Measurements from ENCODE around the gene RFX4. TPM values are rescaled to one million over a fixed set of nuclear protein-coding genes. Genes with fewer than 3 reads are reported as not detected.

Gene RFX4
- total RNA-seq, 4 donors from 2014 or later: not detected

DNA sequence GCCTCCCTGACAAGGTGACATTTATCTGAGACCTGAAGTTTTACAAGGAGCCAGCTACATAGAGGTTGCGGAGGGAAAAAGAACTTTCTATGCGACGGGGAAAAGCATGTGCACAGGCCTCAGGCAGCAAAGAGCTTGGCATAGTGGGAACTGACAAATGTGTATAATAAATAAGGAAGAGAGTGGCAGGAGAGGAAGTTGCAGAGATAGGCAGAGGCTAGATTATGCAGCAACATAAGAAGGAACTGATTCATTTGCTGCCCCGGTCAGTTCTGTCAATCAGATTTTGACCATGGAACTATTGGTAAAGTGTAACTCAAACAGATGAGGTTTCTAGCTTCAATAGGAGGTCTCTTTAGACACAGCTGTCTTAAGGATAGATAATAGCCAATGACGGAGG lies 158.0 kb downstream of the RFX4 start:
- Histone ChIP-seq H3K36me3 (no peaks in the 10 kb centered on the region), H3K27me3 (peaks cover 6% of the 10 kb centered on the region), H3K4me1 (no peaks in the 10 kb centered on the region), H3K9me3 (no peaks in the 10 kb centered on the region), H3K4me3 (no peak overlapping the region), H3K27ac (no peak overlapping the region)
- TF ChIP-seq, protein P1, sequence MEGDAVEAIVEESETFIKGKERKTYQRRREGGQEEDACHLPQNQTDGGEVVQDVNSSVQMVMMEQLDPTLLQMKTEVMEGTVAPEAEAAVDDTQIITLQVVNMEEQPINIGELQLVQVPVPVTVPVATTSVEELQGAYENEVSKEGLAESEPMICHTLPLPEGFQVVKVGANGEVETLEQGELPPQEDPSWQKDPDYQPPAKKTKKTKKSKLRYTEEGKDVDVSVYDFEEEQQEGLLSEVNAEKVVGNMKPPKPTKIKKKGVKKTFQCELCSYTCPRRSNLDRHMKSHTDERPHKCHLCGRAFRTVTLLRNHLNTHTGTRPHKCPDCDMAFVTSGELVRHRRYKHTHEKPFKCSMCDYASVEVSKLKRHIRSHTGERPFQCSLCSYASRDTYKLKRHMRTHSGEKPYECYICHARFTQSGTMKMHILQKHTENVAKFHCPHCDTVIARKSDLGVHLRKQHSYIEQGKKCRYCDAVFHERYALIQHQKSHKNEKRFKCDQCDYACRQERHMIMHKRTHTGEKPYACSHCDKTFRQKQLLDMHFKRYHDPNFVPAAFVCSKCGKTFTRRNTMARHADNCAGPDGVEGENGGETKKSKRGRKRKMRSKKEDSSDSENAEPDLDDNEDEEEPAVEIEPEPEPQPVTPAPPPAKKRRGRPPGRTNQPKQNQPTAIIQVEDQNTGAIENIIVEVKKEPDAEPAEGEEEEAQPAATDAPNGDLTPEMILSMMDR (IDR thresholded peaks at IDR 0.05): no peak
- TF ChIP-seq EP300 (IDR thresholded peaks at IDR 0.05) (no peak), POLR2A (IDR thresholded peaks at IDR 0.05) (no peak), POLR2AphosphoS5 (IDR thresholded peaks at IDR 0.05) (no peak)
- DNase-seq (ENCODE audit: low spot score in 2 of 2): no peak
- WGBS: 75% methylated on average over 5 of the region's 5 CpGs

DNA sequence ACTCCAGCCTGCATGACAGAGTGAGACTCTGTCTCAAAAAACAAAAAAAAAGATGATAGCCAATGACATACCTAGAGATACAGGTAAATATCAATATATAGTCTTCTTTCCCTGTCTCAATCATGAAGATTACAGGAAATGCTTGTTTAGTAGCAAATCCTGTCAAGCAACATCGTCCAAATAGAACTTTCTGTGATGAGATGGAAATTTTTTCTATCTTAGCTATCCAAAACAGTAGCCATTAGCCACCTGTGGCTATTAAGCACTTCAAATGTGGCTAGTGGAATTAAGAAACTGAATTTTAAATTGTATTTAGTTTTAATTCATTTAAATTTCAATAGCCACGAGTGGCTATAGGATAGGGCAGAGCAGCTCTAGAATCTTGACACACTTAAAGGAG lies 158.4 kb downstream of the RFX4 start:
- Histone ChIP-seq H3K9me3 (no peaks in the 10 kb centered on the region), H3K4me1 (no peaks in the 10 kb centered on the region), H3K36me3 (no peaks in the 10 kb centered on the region), H3K27ac (no peak overlapping the region), H3K27me3 (peaks cover 6% of the 10 kb centered on the region), H3K4me3 (no peak overlapping the region)
- WGBS: 73% methylated on average over 2 of the region's 2 CpGs
- no peak for DNase-seq (ENCODE audit: low spot score in 2 of 2)
- TF ChIP-seq POLR2AphosphoS5 (IDR thresholded peaks at IDR 0.05): no peak
- no peak for TF ChIP-seq POLR2A (IDR thresholded peaks at IDR 0.05)
- no peak for TF ChIP-seq EP300 (IDR thresholded peaks at IDR 0.05)
- TF ChIP-seq, protein P1 (IDR thresholded peaks at IDR 0.05): no peak

DNA sequence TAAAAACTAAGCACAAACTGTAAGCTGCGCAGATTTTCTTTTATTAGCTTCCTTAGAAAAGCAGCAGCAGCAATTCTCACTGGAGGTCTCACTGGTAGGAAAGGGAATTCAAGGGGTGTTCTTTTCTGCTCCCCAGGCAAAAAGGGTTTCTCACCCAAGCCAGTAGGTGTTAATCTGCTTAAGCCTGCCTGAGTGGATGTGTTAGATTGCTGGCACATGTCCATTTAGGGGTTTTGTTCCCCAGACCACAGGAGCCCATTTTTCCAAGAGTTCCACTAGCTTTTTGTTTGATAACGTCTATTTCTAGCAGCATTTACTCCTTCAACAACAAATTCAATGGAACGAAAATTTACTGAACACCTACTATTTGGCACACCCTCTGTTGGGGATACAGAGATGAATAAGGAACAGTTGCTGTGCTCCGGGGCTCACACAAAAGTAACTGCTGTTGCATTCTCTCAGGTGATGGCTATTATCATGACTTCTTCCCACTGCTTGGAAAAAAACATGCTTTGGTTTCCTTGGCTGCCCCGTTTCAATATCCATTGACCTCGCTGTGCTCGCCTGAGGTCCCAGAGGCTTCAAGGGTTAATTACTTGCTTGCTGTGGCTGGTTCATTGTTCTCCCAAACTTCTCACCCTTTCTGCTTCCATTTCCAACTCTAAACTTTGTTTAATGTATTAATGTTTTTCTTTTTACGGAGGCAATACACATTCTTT lies 160.6 kb downstream of the RFX4 start:
- TF ChIP-seq, protein P1 (IDR thresholded peaks at IDR 0.05): no peak
- no peak for TF ChIP-seq POLR2A (IDR thresholded peaks at IDR 0.05)
- TF ChIP-seq EP300 (IDR thresholded peaks at IDR 0.05): no peak
- TF ChIP-seq POLR2AphosphoS5 (IDR thresholded peaks at IDR 0.05): no peak

DNA sequence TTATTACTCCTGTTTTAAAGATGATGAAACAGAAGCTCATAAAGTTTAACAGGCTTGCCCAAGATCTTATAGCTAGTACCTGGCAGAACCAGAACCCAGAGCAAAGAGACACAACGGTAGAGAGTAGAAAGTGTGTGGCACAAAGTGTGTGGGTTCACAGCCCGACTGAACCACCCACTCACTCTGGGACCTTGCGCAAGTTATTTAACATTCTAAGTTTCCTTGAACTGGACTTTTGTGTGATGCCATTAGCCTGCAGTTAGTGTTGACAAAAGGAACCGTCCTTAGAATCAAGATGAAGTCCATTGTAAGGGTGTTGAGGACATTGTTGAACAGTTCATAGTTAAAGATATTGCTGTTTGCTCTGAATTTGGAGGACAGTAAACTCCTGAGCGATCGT lies 161.8 kb downstream of the RFX4 start:
- H3K4me1 ChIP-seq: no peaks in the 10 kb centered on the region
- H3K4me3 ChIP-seq: no peak overlapping the region
- no peak for DNase-seq (ENCODE audit: low spot score in 2 of 2)
- TF ChIP-seq EP300 (IDR thresholded peaks at IDR 0.05) (no peak), POLR2A (IDR thresholded peaks at IDR 0.05) (no peak), POLR2AphosphoS5 (IDR thresholded peaks at IDR 0.05) (no peak)
- TF ChIP-seq, protein P1 (IDR thresholded peaks at IDR 0.05): no peak
- no peak overlapping the region for H3K27ac ChIP-seq
- no peaks in the 10 kb centered on the region for H3K9me3 ChIP-seq
- WGBS: 78% methylated on average over 6 of the region's 6 CpGs
- no peaks in the 10 kb centered on the region for H3K36me3 ChIP-seq
- peaks cover 6% of the 10 kb centered on the region for H3K27me3 ChIP-seq

More for the DNA sequence above, 160.6 kb downstream of the RFX4 start:
- Histone ChIP-seq H3K36me3 (no peaks in the 10 kb centered on the region), H3K27ac (no peak overlapping the region), H3K4me3 (no peak overlapping the region), H3K4me1 (no peaks in the 10 kb centered on the region), H3K9me3 (no peaks in the 10 kb centered on the region), H3K27me3 (peaks cover 6% of the 10 kb centered on the region)
- 68% methylated on average over 8 of the region's 8 CpGs for WGBS
- DNase-seq (ENCODE audit: low spot score in 2 of 2): no peak

DNA sequence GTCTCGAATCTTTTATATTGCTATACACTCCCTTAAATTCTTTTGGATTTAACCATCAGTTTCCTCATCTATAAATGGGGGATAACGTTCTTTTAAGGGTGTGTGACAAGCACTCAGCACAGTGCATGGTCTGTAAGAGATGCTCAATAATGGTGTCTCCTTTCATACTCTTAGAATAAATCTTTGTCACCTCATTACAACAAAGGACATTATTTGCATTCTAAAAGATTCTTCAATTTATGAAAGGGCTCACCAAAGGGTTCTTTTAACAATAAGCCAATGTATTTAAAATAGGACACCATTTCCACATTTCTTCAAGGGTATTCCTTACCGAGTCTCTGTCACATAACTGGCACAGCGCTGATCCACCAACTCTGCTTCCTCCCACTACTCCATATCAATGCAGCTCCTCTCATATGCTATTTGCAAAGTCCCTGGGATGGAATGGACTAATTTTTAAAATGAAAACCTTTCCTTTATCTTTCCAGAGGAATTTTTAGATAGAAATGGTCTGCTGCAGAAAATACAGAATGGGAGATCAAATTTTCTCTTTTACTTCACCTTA lies 162.5 kb downstream of the RFX4 start:
- Histone ChIP-seq H3K4me1 (no peaks in the 10 kb centered on the region), H3K9me3 (no peaks in the 10 kb centered on the region), H3K36me3 (no peaks in the 10 kb centered on the region), H3K27ac (no peak overlapping the region), H3K27me3 (peaks cover 6% of the 10 kb centered on the region), H3K4me3 (no peak overlapping the region)
- WGBS: 87% methylated on average over 4 of the region's 4 CpGs
- TF ChIP-seq EP300 (IDR thresholded peaks at IDR 0.05) (no peak), POLR2A (IDR thresholded peaks at IDR 0.05) (no peak), POLR2AphosphoS5 (IDR thresholded peaks at IDR 0.05) (no peak)
- TF ChIP-seq, protein P1 (IDR thresholded peaks at IDR 0.05): no peak
- DNase-seq (ENCODE audit: low spot score in 2 of 2): no peak
